H1 (cell line): ENCODE data around the gene ACTBL2. TPM values are rescaled to one million over a fixed set of nuclear protein-coding genes. Genes with fewer than 3 reads are reported as not detected.

Source experiments
- CTCF ChIA-PET: fragments of 300-600 bp; sonication (Branson Sonifier 250); formaldehyde crosslinking; loops from one replicate; lab custom pipeline; 2021; ENCODE audit not compliant: partially characterized antibody; lab: Charles Lee
- POLR2A ChIA-PET: fragments of 300-600 bp; sonication (Branson Sonifier 250); formaldehyde crosslinking; loops from one replicate; lab custom pipeline; 2021; ENCODE audit warnings: inconsistent platforms; ENCODE audit not compliant: partially characterized antibody; lab: Charles Lee
- DNase-seq, 2 experiments: peaks; one replicate each; pipeline versions ENCODE4 v3.0.0 to v3.0.0-alpha.2; 2010 to 2022; ENCODE audit warnings: low spot score in 2 of 2, low read depth in 1 of 2, mixed read lengths in 1 of 2
- FAIRE-seq: peaks from 2 replicates; lab custom pipeline; 2011; peaks lifted over from hg19 to GRCh38; lab: Jason Lieb, UNC
- H2AFZ ChIP-seq: 2 replicates; pipeline ENCODE4 v1.8.1; 2012; ENCODE audit warnings: low read length, inconsistent platforms
- H2AK5ac ChIP-seq: 2 replicates; pipeline ENCODE4 v1.6.1; 2013; ENCODE audit warnings: low read depth, low read length
- H2BK120ac ChIP-seq: replicated peaks from 2 replicates; pipeline ENCODE3; 2013; ENCODE audit warnings: low read depth, low read length, inconsistent platforms
- H2BK12ac ChIP-seq: 2 replicates; pipeline ENCODE4 v1.6.1; 2013; ENCODE audit warnings: low read depth, low read length
- H2BK15ac ChIP-seq: 2 replicates; pipeline ENCODE4 v1.6.1; 2013; ENCODE audit warnings: low read length
- H2BK20ac ChIP-seq: 2 replicates; pipeline ENCODE4 v1.6.1; 2013; ENCODE audit warnings: low read length
- H2BK5ac ChIP-seq: 2 replicates; pipeline ENCODE4 v1.6.1; 2013; ENCODE audit warnings: low read depth, low read length
- H3K14ac ChIP-seq: 2 replicates; pipeline ENCODE4 v1.6.1; 2013; ENCODE audit warnings: inconsistent platforms; ENCODE audit not compliant: insufficient read length
- H3K18ac ChIP-seq: 2 replicates; pipeline ENCODE4 v1.6.1; 2013; ENCODE audit warnings: low read length; ENCODE audit errors: extremely low read depth
- H3K23ac ChIP-seq: 2 replicates; pipeline ENCODE4 v1.6.1; 2013; ENCODE audit warnings: inconsistent platforms; ENCODE audit not compliant: insufficient read length
- H3K23me2 ChIP-seq: 2 replicates; pipeline ENCODE4 v1.6.1; 2013; ENCODE audit warnings: low read depth, low read length
- H3K27ac ChIP-seq: 2 replicates; pipeline ENCODE4 v1.6.1; 2011; ENCODE audit warnings: low read depth, low read length, inconsistent platforms
- H3K27me3 ChIP-seq, 4 experiments: replicated peaks in 1 of 4; 1 replicate in 1 of 4; 2 replicates in 3 of 4; pipeline versions ENCODE4 v1.6.1 to v1.8.1; 2011 to 2013; ENCODE audit warnings: low read length in 3 of 4, mild to moderate bottlenecking in 3 of 4, inconsistent platforms in 2 of 4, mixed read lengths in 2 of 4, moderate library complexity in 1 of 4; ENCODE audit not compliant: control insufficient read depth in 3 of 4, insufficient read depth in 3 of 4; ENCODE audit errors: extremely low read depth in 1 of 4
- H3K36me3 ChIP-seq, 4 experiments: 2 replicates each; pipeline versions ENCODE4 v1.6.1 to v1.8.1; 2011 to 2013; ENCODE audit warnings: mild to moderate bottlenecking in 4 of 4, low read length in 3 of 4, moderate library complexity in 2 of 4, control low read depth in 1 of 4, inconsistent platforms in 1 of 4; ENCODE audit not compliant: insufficient read depth in 4 of 4, control insufficient read depth in 2 of 4
- H3K4ac ChIP-seq: replicated peaks from 2 replicates; pipeline ENCODE3; 2013; ENCODE audit warnings: low read length, low read depth, mixed read lengths, inconsistent platforms; ENCODE audit not compliant: insufficient read length
- H3K4me1 ChIP-seq, 4 experiments: replicated peaks in 1 of 4; 1 replicate in 1 of 4; 2 replicates in 3 of 4; pipeline versions ENCODE4 v1.6.1 to v1.8.1; 2011 to 2013; ENCODE audit warnings: low read length in 3 of 4, inconsistent platforms in 2 of 4, mixed read lengths in 1 of 4; ENCODE audit not compliant: insufficient read depth in 4 of 4, control insufficient read depth in 3 of 4
- H3K4me2 ChIP-seq, 2 experiments: 2 replicates each; pipeline versions ENCODE4 v1.6.1 to v1.8.1; 2011 to 2013; ENCODE audit warnings: low read depth in 2 of 2, low read length in 2 of 2, control low read depth in 1 of 2, inconsistent platforms in 1 of 2, mild to moderate bottlenecking in 1 of 2; ENCODE audit not compliant: insufficient read depth in 1 of 2
- H3K4me3 ChIP-seq, 4 experiments: fragments of 200-600, 300-600 bp in 1 of 4; sonication (generic), shearing (Covaris generic), sonication (Bioruptor Twin) in 1 of 4; 2 replicates each; pipeline versions ENCODE4 v1.5.1 to v1.8.1; 2011 to 2016; ENCODE audit warnings: low read length in 4 of 4, low read depth in 3 of 4, control low read depth in 2 of 4, inconsistent platforms in 2 of 4, mild to moderate bottlenecking in 2 of 4, mixed read lengths in 1 of 4, moderate library complexity in 1 of 4; ENCODE audit not compliant: insufficient read depth in 2 of 4; ENCODE audit errors: extremely low read depth in 1 of 4
- H3K56ac ChIP-seq: replicated peaks from 2 replicates; pipeline ENCODE3; 2013; ENCODE audit warnings: low read depth, mild to moderate bottlenecking, mixed read lengths, low read length, inconsistent platforms; ENCODE audit not compliant: insufficient read length
- H3K79me1 ChIP-seq: 2 replicates; pipeline ENCODE4 v1.6.1; 2013; ENCODE audit warnings: low read depth, low read length, control low read depth
- H3K79me2 ChIP-seq, 2 experiments: 2 replicates each; pipeline versions ENCODE4 v1.6.1 to v1.8.1; 2012 to 2013; ENCODE audit warnings: low read length in 2 of 2, mild to moderate bottlenecking in 2 of 2, inconsistent platforms in 1 of 2; ENCODE audit not compliant: insufficient read depth in 2 of 2, control insufficient read depth in 1 of 2
- H3K9ac ChIP-seq, 4 experiments: replicated peaks in 1 of 4; 1 replicate in 1 of 4; 2 replicates in 3 of 4; pipeline versions ENCODE4 v1.6.1 to v1.8.1; 2011 to 2013; ENCODE audit warnings: low read depth in 3 of 4, low read length in 3 of 4, control low read depth in 2 of 4, mild to moderate bottlenecking in 2 of 4, moderate library complexity in 2 of 4, inconsistent platforms in 1 of 4; ENCODE audit errors: extremely low read depth in 1 of 4
- H3K9me3 ChIP-seq, 2 experiments: 2 replicates each; pipeline versions ENCODE4 v1.6.1 to v1.8.1; 2012 to 2013; ENCODE audit warnings: mild to moderate bottlenecking in 2 of 2, moderate library complexity in 2 of 2, control low read depth in 1 of 2, inconsistent platforms in 1 of 2, low read depth in 1 of 2, low read length in 1 of 2, mixed read lengths in 1 of 2; ENCODE audit not compliant: insufficient read depth in 2 of 2
- H4K20me1 ChIP-seq, 2 experiments: replicated peaks in 1 of 2; 2 replicates each; pipeline versions ENCODE3 to v1.8.1; 2011 to 2013; ENCODE audit warnings: inconsistent platforms in 2 of 2, low read length in 2 of 2, mild to moderate bottlenecking in 1 of 2; ENCODE audit not compliant: insufficient read depth in 2 of 2, control insufficient read depth in 1 of 2
- H4K5ac ChIP-seq: 2 replicates; pipeline ENCODE4 v1.6.1; 2013; ENCODE audit warnings: low read length, low read depth, mixed read lengths, inconsistent platforms; ENCODE audit not compliant: insufficient read length
- H4K8ac ChIP-seq: 2 replicates; pipeline ENCODE4 v1.8.0; 2013; ENCODE audit warnings: mild to moderate bottlenecking, moderate library complexity, low read length, inconsistent platforms; ENCODE audit not compliant: insufficient read depth; ENCODE audit errors: extremely low read depth
- H4K91ac ChIP-seq: replicated peaks from 2 replicates; pipeline ENCODE3; 2013; ENCODE audit warnings: low read length, mixed read lengths, inconsistent platforms; ENCODE audit not compliant: insufficient read length
- BRCA1 ChIP-seq: IDR thresholded peaks from 2 replicates; pipeline ENCODE4 v1.6.1; 2012; ENCODE audit warnings: low read depth, low read length, improper control_type of control experiment
- CHD1 ChIP-seq: IDR thresholded peaks from 2 replicates; pipeline ENCODE4 v1.6.1; 2012; ENCODE audit warnings: low read depth, low read length, improper control_type of control experiment
- EGR1 ChIP-seq: IDR thresholded peaks from 2 replicates; pipeline ENCODE4 v1.6.1; 2011; ENCODE audit warnings: low read depth, low read length, borderline replicate concordance
- HDAC2 ChIP-seq, 2 experiments: fragments of 300-600 bp in 1 of 2; sonication (generic) in 1 of 2; IDR thresholded peaks; 2 replicates each; pipeline ENCODE4 v1.6.1; 2011 to 2012; ENCODE audit warnings: low read depth in 2 of 2, low read length in 2 of 2, mild to moderate bottlenecking in 2 of 2, moderate library complexity in 2 of 2, borderline replicate concordance in 1 of 2, inconsistent platforms in 1 of 2
- PHF8 ChIP-seq: fragments of 200-600 bp; sonication (generic); conservative IDR thresholded peaks from 2 replicates; pipeline ENCODE4 v1.7.1; 2012; ENCODE audit warnings: low read depth, mild to moderate bottlenecking, inconsistent platforms, low read length, moderate library complexity
- RFX5 ChIP-seq: IDR thresholded peaks from 2 replicates; pipeline ENCODE4 v1.6.1; 2011; ENCODE audit warnings: low read depth, low read length, improper control_type of control experiment, borderline replicate concordance
- RXRA ChIP-seq: IDR thresholded peaks from 2 replicates; pipeline ENCODE4 v1.6.1; 2011; ENCODE audit warnings: low read depth, mild to moderate bottlenecking, low read length, moderate library complexity; ENCODE audit not compliant: insufficient read depth
- ZNF274 ChIP-seq: IDR thresholded peaks from 2 replicates; pipeline ENCODE4 v1.7.0; 2012; ENCODE audit warnings: low read length, borderline replicate concordance; ENCODE audit errors: extremely low read depth
- WGBS, 2 experiments: shearing (Covaris generic) in 1 of 2; methylation state at CpG; one replicate each; pipeline versions ENCODE4 v1.1.6 to v1.1.7; 2013 to 2015; ENCODE audit warnings: low lambda C conversion rate in 2 of 2, mixed read lengths in 2 of 2, inconsistent platforms in 1 of 2, low coverage in 1 of 2, missing lambda C conversion rate in 1 of 2; ENCODE audit not compliant: insufficient replicate concordance in 2 of 2, insufficient coverage in 1 of 2, insufficient read length in 1 of 2; ENCODE audit errors: extremely low coverage in 1 of 2, missing lambda C conversion rate in 1 of 2; 5-methylcytosine and 5-hydroxymethylcytosine counted together
- polyA plus RNA-seq, 7 experiments: library from polyadenylated mRNA; depleted of rRNA in 3 of 7; stranded (reverse) in 5 of 7; unstranded in 2 of 7; fragments of >200 nt in 5 of 7; fragments of 200-250 nt in 2 of 7; gene quantifications; 1 replicate in 5 of 7; 2 replicates in 1 of 7; 4 replicates in 1 of 7; pipeline versions ENCODE4 v1.2.1 to v1.2.3, GENCODE V29; 2011 to 2013; ENCODE audit warnings: missing spikeins in 2 of 7, mixed read lengths in 2 of 7
- total RNA-seq: library from RNA; stranded (reverse); fragmentation: NEBNext Ultra II Directional; extraction: Animal tissue kit (Norgen Biotek cat#: 25700); gene quantifications from 2 replicates; pipeline ENCODE4 v1.2.1, GENCODE V29; 2021
- TF ChIP-seq, protein P1 (sequence below): IDR thresholded peaks from 2 replicates; pipeline ENCODE4 v1.6.1; 2012; ENCODE audit warnings: low read length, inconsistent platforms

ACTBL2 gene
- total and polyA plus RNA-seq, 2 of the 8 experiments (the other 6 are each of a cell fraction or from before 2014, with no cell fraction given) = not detected

DNA sequence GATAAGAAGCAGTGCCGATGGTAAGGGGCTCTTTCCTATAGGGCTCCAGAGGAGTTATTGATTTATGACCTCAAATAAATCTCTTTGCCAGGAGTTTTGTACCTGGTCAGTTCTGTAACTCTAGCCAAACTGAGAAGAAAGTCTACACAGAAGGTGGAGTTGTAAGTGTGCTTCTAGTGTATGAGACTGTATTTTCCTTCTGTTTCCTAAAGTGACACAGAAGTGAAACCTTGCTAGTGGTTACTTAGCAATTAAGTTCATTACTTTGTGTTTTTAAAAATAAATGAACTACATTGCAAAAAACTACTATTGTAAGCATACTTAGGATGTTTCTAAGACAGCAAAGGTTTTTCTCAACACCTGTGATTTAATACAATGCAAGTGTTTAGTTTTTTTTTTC, 48.7 kb upstream of the ACTBL2 start:
- Histone ChIP-seq H2AFZ (no peak overlapping the region), H3K4ac (no peak overlapping the region), H3K79me1 (no peaks in the 10 kb centered on the region), H4K20me1 (no peaks in the 10 kb centered on the region), H2BK5ac (no peak overlapping the region), H3K79me2 (no peaks in the 10 kb centered on the region), H3K27me3 (no peaks in the 10 kb centered on the region), H2BK120ac (no peak overlapping the region), H3K14ac (no peak overlapping the region), H3K9me3 (no peaks in the 10 kb centered on the region), H2AK5ac (no peak overlapping the region), H4K8ac (no peak overlapping the region), H3K4me1 (no peaks in the 10 kb centered on the region), H3K27ac (no peak overlapping the region), H3K18ac (no peak overlapping the region), H3K4me2 (no peak overlapping the region), H4K5ac (no peak overlapping the region), H3K23me2 (no peaks in the 10 kb centered on the region), H4K91ac (no peak overlapping the region), H3K36me3 (no peaks in the 10 kb centered on the region), H2BK12ac (no peak overlapping the region), H3K56ac (no peak overlapping the region), H3K23ac (no peak overlapping the region), H2BK15ac (no peak overlapping the region), H3K4me3 (no peak overlapping the region), H3K9ac (no peak overlapping the region), H2BK20ac (no peak overlapping the region)
- ChIA-PET POLR2A (no interaction called here), CTCF (no interaction called here)
- 86% methylated on average over 1 of the region's 1 CpG; no CpG with 5 or more reads in 1 of the 2 experiments for WGBS, 2 experiments
- no peak for DNase-seq
- FAIRE-seq = no peak
- TF ChIP-seq, protein P1, sequence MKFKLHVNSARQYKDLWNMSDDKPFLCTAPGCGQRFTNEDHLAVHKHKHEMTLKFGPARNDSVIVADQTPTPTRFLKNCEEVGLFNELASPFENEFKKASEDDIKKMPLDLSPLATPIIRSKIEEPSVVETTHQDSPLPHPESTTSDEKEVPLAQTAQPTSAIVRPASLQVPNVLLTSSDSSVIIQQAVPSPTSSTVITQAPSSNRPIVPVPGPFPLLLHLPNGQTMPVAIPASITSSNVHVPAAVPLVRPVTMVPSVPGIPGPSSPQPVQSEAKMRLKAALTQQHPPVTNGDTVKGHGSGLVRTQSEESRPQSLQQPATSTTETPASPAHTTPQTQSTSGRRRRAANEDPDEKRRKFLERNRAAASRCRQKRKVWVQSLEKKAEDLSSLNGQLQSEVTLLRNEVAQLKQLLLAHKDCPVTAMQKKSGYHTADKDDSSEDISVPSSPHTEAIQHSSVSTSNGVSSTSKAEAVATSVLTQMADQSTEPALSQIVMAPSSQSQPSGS = no peak
- TF ChIP-seq CHD1 (no peak), ZNF274 (no peak), HDAC2 (IDR thresholded peaks at IDR 0.05; ENCODE audit: borderline replicate concordance in 1 of 2, low read depth in 2 of 2, low read length in 2 of 2) (no peak), RFX5 (no peak), RXRA (no peak), EGR1 (no peak), BRCA1 (no peak), PHF8 (no peak)
